Hepatocyte (in vitro differentiated cells): ENCODE data around the gene INTS13. TPM values are rescaled to one million over a fixed set of nuclear protein-coding genes. Genes with fewer than 3 reads are reported as not detected.

Experiments used
- DNase-seq: peaks from one replicate; pipeline ENCODE4 v3.0.0-alpha.2; 2016; ENCODE audit warnings: low spot score
- H2AFZ ChIP-seq: fragments of 200-600 bp; sonication (generic); 2 replicates; pipeline ENCODE4 v1.6.0; 2016; ENCODE audit warnings: antibody characterized with exemption, mild to moderate bottlenecking
- H3K27ac ChIP-seq: fragments of 200-600 bp; sonication (generic); 2 replicates; pipeline ENCODE4 v1.5.1; 2016; ENCODE audit warnings: mild to moderate bottlenecking
- H3K27me3 ChIP-seq: fragments of 200-600 bp; sonication (generic); 2 replicates; pipeline ENCODE4 v1.6.1; 2016
- H3K36me3 ChIP-seq: fragments of 200-600 bp; sonication (generic); replicated peaks from 2 replicates; pipeline ENCODE4 v1.5.1; 2016; ENCODE audit warnings: low read depth; ENCODE audit not compliant: insufficient read depth
- H3K4me1 ChIP-seq: fragments of 200-600 bp; sonication (generic); 2 replicates; pipeline ENCODE4 v1.5.1; 2016; ENCODE audit warnings: mild to moderate bottlenecking, moderate library complexity; ENCODE audit not compliant: insufficient read depth
- H3K4me2 ChIP-seq: fragments of 200-600 bp; sonication (generic); 2 replicates; pipeline ENCODE4 v1.6.0; 2016
- H3K4me3 ChIP-seq: fragments of 200-600 bp; sonication (generic); 2 replicates; pipeline ENCODE4 v1.5.1; 2016; ENCODE audit warnings: mild to moderate bottlenecking
- H3K79me2 ChIP-seq: fragments of 200-600 bp; sonication (generic); 2 replicates; pipeline ENCODE4 v1.6.0; 2017; ENCODE audit warnings: mild to moderate bottlenecking
- H3K9me2 ChIP-seq: fragments of 200-600 bp; sonication (generic); replicated peaks from 2 replicates; pipeline ENCODE4 v1.6.0; 2017; ENCODE audit warnings: mild to moderate bottlenecking; ENCODE audit not compliant: insufficient read depth
- H3K9me3 ChIP-seq: fragments of 200-600 bp; sonication (generic); 2 replicates; pipeline ENCODE4 v1.5.1; 2016; ENCODE audit warnings: low read depth, mild to moderate bottlenecking
- H4K20me1 ChIP-seq: fragments of 200-600 bp; sonication (generic); 2 replicates; pipeline ENCODE4 v1.6.0; 2016; ENCODE audit warnings: mild to moderate bottlenecking; ENCODE audit not compliant: insufficient read depth, poor library complexity, severe bottlenecking
- EZH2 ChIP-seq: fragments of 200-600 bp; sonication (generic); IDR thresholded peaks from 2 replicates; pipeline ENCODE4 v1.6.1; 2016; ENCODE audit warnings: antibody characterized with exemption, mild to moderate bottlenecking, borderline replicate concordance
- EZH2phosphoT487 ChIP-seq: fragments of 200-600 bp; sonication (generic); IDR thresholded peaks from one replicate; pipeline ENCODE4 v1.6.1; 2018; ENCODE audit warnings: antibody characterized with exemption, mild to moderate bottlenecking, low read depth, moderate library complexity; ENCODE audit not compliant: unreplicated experiment, severe bottlenecking
- WGBS: methylation state at CpG from one replicate; pipeline ENCODE4 v1.1.6; 2016; ENCODE audit warnings: low lambda C conversion rate; ENCODE audit errors: missing lambda C conversion rate; 5-methylcytosine and 5-hydroxymethylcytosine counted together
- polyA plus RNA-seq: library from polyadenylated mRNA; unstranded; fragments of >200 nt; fragmentation: Nextera tagmentation; extraction: Ambion mirVana; gene quantifications from 2 replicates; pipeline ENCODE4 v1.2.1, GENCODE V29; 2016
- total RNA-seq: library from RNA; depleted of rRNA; stranded (reverse); fragments of >200 nt; gene quantifications from 2 replicates; pipeline ENCODE4 v1.2.3, GENCODE V29; 2014
- TF ChIP-seq, protein P1 (sequence below): fragments of 200-600 bp; sonication (generic); IDR thresholded peaks from 2 replicates; pipeline ENCODE4 v1.5.1; 2016; ENCODE audit warnings: antibody characterized with exemption, mild to moderate bottlenecking; ENCODE audit not compliant: poor library complexity

Gene INTS13
- total and polyA plus RNA-seq, 2 experiments from 2014 or later: 13.8 to 40.4 TPM

DNA sequence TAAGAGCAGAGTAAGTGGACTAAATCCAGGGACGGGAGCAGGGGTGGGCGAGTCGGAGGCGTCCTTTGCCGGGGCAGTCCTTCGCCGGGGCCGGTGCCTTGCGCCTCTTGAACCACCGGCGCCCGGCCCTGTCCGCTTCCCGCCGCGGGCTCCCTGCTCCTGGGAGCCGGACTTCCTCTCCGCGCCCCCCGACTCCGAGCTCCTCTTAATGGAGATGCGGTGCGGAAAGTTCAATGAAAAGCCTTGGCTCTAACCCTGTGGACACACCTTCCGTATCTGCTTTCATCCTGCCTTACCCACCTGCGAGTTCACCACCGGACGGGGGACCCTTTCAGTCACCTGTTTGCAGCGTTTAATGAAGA, 901 bp upstream of the INTS13 start:
- no peaks in the 10 kb centered on the region for H3K27me3 ChIP-seq
- under 1% methylated on average over 27 of the region's 28 CpGs for WGBS
- H3K79me2 ChIP-seq: peaks cover 83% of the 10 kb centered on the region
- H3K4me1 ChIP-seq: peaks cover 20% of the 10 kb centered on the region
- H3K36me3 ChIP-seq: no peaks in the 10 kb centered on the region
- H3K9me3 ChIP-seq: no peaks in the 10 kb centered on the region
- H2AFZ ChIP-seq: peak overlapping the region; percentile 60
- peak overlapping the region; percentile 96 for H3K27ac ChIP-seq
- peak overlapping the region; percentile 89 for H3K4me2 ChIP-seq
- TF ChIP-seq, protein P1, sequence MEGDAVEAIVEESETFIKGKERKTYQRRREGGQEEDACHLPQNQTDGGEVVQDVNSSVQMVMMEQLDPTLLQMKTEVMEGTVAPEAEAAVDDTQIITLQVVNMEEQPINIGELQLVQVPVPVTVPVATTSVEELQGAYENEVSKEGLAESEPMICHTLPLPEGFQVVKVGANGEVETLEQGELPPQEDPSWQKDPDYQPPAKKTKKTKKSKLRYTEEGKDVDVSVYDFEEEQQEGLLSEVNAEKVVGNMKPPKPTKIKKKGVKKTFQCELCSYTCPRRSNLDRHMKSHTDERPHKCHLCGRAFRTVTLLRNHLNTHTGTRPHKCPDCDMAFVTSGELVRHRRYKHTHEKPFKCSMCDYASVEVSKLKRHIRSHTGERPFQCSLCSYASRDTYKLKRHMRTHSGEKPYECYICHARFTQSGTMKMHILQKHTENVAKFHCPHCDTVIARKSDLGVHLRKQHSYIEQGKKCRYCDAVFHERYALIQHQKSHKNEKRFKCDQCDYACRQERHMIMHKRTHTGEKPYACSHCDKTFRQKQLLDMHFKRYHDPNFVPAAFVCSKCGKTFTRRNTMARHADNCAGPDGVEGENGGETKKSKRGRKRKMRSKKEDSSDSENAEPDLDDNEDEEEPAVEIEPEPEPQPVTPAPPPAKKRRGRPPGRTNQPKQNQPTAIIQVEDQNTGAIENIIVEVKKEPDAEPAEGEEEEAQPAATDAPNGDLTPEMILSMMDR: no peak
- TF ChIP-seq EZH2 (no peak), EZH2phosphoT487 (no peak)
- H4K20me1 ChIP-seq: peaks cover 16% of the 10 kb centered on the region
- no peaks in the 10 kb centered on the region for H3K9me2 ChIP-seq
- DNase-seq: no peak
- H3K4me3 ChIP-seq: peak overlapping the region; percentile 56

DNA sequence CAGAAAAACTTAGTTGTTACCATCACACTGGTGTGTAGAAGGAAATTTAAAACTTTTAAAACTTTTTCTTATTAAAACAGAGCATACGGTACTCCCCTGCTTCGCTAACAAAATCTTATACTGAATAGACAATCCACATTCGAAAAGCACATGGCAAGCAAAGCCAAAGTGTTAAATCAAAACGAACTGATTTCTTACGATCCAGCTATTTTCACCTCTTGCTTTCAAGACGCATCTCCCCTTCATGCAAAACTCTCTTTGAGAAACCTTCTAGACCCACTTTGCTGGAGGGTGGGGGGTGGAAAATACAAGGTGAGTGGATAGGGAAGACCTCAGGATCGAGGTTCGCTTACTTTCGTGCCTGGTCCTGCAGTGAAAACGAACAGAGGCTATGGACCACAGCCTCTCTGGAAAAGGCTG, 328 bp downstream of the INTS13 start:
- H3K27ac ChIP-seq: peak overlapping the region; percentile 96
- H3K4me3 ChIP-seq: peak overlapping the region; percentile 81
- no peaks in the 10 kb centered on the region for H3K36me3 ChIP-seq
- H3K4me2 ChIP-seq: peak overlapping the region; percentile 74
- under 1% methylated on average over 10 of the region's 10 CpGs for WGBS
- no peaks in the 10 kb centered on the region for H3K9me3 ChIP-seq
- H3K9me2 ChIP-seq: no peaks in the 10 kb centered on the region
- TF ChIP-seq EZH2 (no peak), EZH2phosphoT487 (no peak)
- TF ChIP-seq, protein P1: no peak
- peaks cover 78% of the 10 kb centered on the region for H3K79me2 ChIP-seq
- H4K20me1 ChIP-seq: peaks cover 16% of the 10 kb centered on the region
- H2AFZ ChIP-seq: peak overlapping the region; percentile 50
- peaks cover 20% of the 10 kb centered on the region for H3K4me1 ChIP-seq
- no peak for DNase-seq
- no peaks in the 10 kb centered on the region for H3K27me3 ChIP-seq

DNA sequence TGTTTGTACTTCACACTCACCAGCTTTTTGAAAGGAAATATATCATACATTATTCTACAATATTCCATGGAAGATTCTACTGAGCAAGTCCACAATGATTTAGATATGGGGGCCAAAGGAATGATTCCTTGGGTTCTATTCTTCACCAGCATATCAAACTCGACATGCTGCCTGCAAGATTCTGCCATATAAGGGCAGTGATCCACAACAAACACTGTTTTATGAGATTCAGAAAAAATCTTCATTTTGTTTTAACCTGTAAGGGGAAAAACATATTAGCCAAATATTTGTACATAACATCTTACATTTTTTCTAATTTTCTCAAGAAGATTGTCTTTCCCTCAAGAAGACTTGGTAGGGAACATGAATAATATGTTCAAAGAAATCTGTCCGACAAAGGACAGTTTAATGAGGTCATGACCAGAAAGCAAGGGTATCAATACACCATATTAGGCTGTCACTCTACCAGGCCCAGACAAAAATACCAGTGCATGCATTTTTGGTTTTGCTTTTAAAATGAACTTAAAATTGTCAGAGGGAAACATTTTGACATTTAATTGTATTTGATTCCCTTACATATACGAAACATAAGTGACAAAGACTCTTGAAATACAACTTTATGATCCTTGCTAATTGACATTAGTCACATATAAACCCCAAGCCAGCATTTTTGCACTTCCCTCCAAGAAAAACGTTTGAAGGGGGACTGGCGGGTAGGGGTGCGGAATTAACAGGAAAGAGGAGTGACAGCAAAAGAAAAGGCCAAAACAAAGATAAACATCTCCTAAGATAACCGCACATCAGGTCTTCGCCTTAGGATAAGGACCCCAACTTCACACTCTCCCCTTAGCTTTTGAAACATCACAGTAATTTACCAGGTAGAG, 980 bp downstream of the INTS13 start:
- H3K9me2 ChIP-seq: no peaks in the 10 kb centered on the region
- no peaks in the 10 kb centered on the region for H3K27me3 ChIP-seq
- 16% methylated on average over 8 of the region's 8 CpGs for WGBS
- H3K79me2 ChIP-seq: peaks cover 71% of the 10 kb centered on the region
- H3K27ac ChIP-seq: peak overlapping the region; percentile 96
- peak overlapping the region; percentile 81 for H3K4me3 ChIP-seq
- H3K36me3 ChIP-seq: no peaks in the 10 kb centered on the region
- peak overlapping the region; percentile 50 for H2AFZ ChIP-seq
- no peak for TF ChIP-seq EZH2phosphoT487
- TF ChIP-seq EZH2: no peak
- TF ChIP-seq, protein P1: no peak
- DNase-seq: no peak
- H3K4me2 ChIP-seq: peak overlapping the region; percentile 74
- H3K4me1 ChIP-seq: peaks cover 20% of the 10 kb centered on the region
- H3K9me3 ChIP-seq: no peaks in the 10 kb centered on the region
- H4K20me1 ChIP-seq: peaks cover 16% of the 10 kb centered on the region
